Chondrocyte (in vitro differentiated cells): Measurements from ENCODE around the gene TMEM135. TPM values are rescaled to one million over a fixed set of nuclear protein-coding genes. Genes with fewer than 3 reads are reported as not detected.
"Not testable (repeated sequence)": the region's sequence is repeated elsewhere in the genome, so short reads cannot be mapped to it uniquely, and the experiment has no call there.

ENCODE experiments used
- DNase-seq: peaks from one replicate; pipeline ENCODE4 v3.0.0; 2021; ENCODE audit warnings: mixed read lengths, low spot score
- H3K27ac Mint-ChIP-seq: one replicate; pipeline ENCODE4 v1.8.0; 2021; ENCODE audit warnings: mild to moderate bottlenecking, moderate library complexity, mixed read lengths; ENCODE audit not compliant: unreplicated experiment
- H3K27me3 Mint-ChIP-seq: 2 replicates; pipeline ENCODE4 v1.8.0; 2021; ENCODE audit warnings: low read depth, mixed read lengths
- H3K36me3 Mint-ChIP-seq: 2 replicates; pipeline ENCODE4 v1.8.0; 2021; ENCODE audit warnings: low read depth, mixed read lengths
- H3K4me1 Mint-ChIP-seq: 2 replicates; pipeline ENCODE4 v1.8.0; 2021; ENCODE audit warnings: low read depth, mild to moderate bottlenecking, mixed read lengths
- H3K4me3 Mint-ChIP-seq: one replicate; pipeline ENCODE4 v1.8.0; 2021; ENCODE audit warnings: mild to moderate bottlenecking, moderate library complexity, mixed read lengths; ENCODE audit not compliant: unreplicated experiment
- H3K9me3 Mint-ChIP-seq: 2 replicates; pipeline ENCODE4 v1.8.0; 2021; ENCODE audit warnings: low read depth, mixed read lengths
- CTCF ChIP-seq: fragments of 200-600 bp; sonication (generic); IDR thresholded peaks from 2 replicates; pipeline ENCODE4 v1.5.0; 2021; ENCODE audit warnings: antibody characterized with exemption, mild to moderate bottlenecking, moderate library complexity
- total RNA-seq: library from RNA; stranded (reverse); gene quantifications from 3 replicates; pipeline ENCODE4 v1.2.1, GENCODE V29; 2021

TMEM135 gene
- total RNA-seq, 1 donor from 2014 or later: 13.3 TPM

GRCh38 chr11:87150936-87151335 is 113.2 kb downstream of the TMEM135 start:
- no peak overlapping the region for H3K27ac Mint-ChIP-seq
- no peak for TF ChIP-seq CTCF
- no peaks in the 10 kb centered on the region for H3K27me3 Mint-ChIP-seq
- H3K36me3 Mint-ChIP-seq: no peaks in the 10 kb centered on the region
- peaks cover 3% of the 10 kb centered on the region for H3K9me3 Mint-ChIP-seq
- no peak overlapping the region for H3K4me3 Mint-ChIP-seq
- DNase-seq: no peak
- H3K4me1 Mint-ChIP-seq: peaks cover 31% of the 10 kb centered on the region

- peaks cover 3% of the 10 kb centered on the region for H3K9me3 Mint-ChIP-seq
- no peaks in the 10 kb centered on the region for H3K36me3 Mint-ChIP-seq
- no peak overlapping the region for H3K4me3 Mint-ChIP-seq
- no peak for TF ChIP-seq CTCF
- DNase-seq: no peak
- peaks cover 19% of the 10 kb centered on the region for H3K4me1 Mint-ChIP-seq
- no peaks in the 10 kb centered on the region for H3K27me3 Mint-ChIP-seq
- H3K27ac Mint-ChIP-seq: no peak overlapping the region
Measured at GRCh38 chr11:87154246-87154645, 116.5 kb downstream of the TMEM135 start.

DNA sequence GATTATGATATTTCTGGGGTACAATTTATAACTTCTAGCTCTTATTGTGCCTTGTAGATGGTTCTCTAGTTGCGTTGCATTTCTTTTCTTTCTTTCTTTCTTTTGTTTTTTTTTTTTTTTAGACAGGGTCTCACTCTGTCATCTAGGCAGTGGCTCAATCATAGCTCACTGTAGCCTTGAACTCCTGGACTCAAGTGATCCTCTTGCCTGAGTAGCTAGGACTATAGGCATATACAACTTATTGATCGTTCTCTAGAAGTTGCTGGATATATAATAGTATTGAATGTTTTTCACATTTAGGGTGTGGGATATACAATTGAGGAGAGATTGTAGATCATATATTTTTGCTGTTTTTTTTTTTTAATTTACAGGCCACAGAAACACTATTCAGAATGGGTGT is 119.2 kb downstream of the TMEM135 start:
- no peak for DNase-seq
- Mint-ChIP-seq H3K4me3 (no peak overlapping the region), H3K27ac (no peak overlapping the region), H3K4me1 (peaks cover 8% of the 10 kb centered on the region), H3K27me3 (no peaks in the 10 kb centered on the region), H3K36me3 (no peaks in the 10 kb centered on the region), H3K9me3 (peaks cover 3% of the 10 kb centered on the region)
- TF ChIP-seq CTCF: no peak

DNA sequence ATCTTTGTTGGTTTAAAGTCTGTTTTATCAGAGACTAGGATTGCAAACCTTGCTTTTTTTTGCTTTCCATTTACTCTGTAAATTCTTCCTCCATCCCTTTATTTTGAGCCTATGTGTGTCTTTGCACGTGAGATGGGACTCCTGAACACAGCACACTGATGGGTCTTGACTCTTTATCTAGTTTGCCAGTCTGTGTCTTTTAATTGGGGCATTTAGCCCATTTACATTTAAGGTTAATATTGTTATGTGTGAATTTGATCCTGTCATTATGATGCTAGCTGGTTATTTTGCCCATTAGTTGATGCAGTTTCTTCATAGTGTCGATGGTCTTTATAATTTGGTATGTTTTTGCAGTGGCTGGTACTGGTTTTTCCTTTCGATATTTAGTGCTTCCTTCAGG is 131.3 kb downstream of the TMEM135 start:
- not testable (repeated sequence) for DNase-seq, H3K27me3 Mint-ChIP-seq, H3K27ac Mint-ChIP-seq, H3K4me3 Mint-ChIP-seq
- peaks cover 14% of the 10 kb centered on the region for H3K36me3 Mint-ChIP-seq
- peaks cover 42% of the 10 kb centered on the region for H3K9me3 Mint-ChIP-seq
- H3K4me1 Mint-ChIP-seq: peaks cover 12% of the 10 kb centered on the region

DNA sequence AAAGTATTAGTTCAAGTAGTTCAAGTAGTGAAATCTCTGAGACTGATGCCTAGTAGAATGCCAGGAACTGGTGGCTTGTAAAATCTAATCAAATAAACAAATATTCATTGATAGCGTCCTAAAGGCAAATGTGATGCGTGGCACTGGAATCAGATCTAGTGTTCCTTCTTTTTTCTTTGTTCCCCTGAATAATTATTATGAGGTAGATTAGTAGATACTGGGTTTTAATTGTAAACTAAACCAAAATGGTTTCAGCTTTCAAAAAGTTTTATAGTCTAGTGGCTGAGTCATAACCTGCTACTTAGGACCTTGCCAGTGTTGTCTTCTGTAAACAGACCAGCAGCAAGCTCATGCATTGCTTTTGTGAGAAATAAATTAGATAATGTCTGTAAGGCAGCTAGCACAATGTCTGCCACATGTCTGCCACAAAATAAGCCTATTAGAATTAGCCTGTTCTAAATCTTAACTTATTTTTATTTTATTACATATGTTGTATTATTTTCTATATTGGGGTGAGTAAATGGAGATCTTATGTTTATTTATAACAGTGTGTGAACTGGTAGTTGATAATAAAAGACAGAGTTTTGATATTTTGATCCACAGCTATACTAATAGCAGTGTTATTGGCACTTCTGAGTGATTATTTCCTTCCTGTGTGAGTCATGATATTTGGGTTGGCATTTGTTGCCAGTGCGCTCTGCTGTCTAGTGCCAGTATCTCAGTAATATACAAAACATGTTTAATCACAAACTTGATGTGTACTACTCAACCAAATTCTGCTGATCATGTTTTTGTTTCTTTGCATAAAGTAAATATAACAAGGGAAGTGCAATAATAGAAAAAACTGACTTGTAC is 135.7 kb downstream of the TMEM135 start:
- no peaks in the 10 kb centered on the region for H3K27me3 Mint-ChIP-seq
- peaks cover 4% of the 10 kb centered on the region for H3K36me3 Mint-ChIP-seq
- H3K4me1 Mint-ChIP-seq: peaks cover 28% of the 10 kb centered on the region
- no peak for TF ChIP-seq CTCF
- H3K9me3 Mint-ChIP-seq: peaks cover 15% of the 10 kb centered on the region
- no peak overlapping the region for H3K4me3 Mint-ChIP-seq
- no peak overlapping the region for H3K27ac Mint-ChIP-seq
- DNase-seq: no peak

DNA sequence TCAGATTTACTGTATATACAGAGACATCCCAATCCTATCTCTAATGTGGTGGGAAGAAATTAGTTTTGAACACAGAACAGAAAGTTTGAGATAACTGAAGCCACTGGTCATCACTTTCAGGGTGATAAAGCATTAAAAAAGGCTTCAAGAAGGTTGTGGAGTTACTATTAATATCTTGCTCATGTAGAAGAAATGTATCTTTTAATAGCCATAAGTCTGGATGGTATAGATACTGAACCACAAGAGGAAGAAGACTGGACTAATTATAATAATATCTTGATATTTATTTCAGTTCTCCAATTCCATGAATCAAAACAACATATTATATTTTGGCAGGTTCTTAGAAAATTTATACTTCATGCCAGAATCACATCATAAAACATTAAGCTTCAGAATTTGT is 137.1 kb downstream of the TMEM135 start:
- no peak for DNase-seq
- Mint-ChIP-seq H3K36me3 (peaks cover under 1% of the 10 kb centered on the region), H3K9me3 (peaks cover 1% of the 10 kb centered on the region), H3K4me3 (no peak overlapping the region), H3K4me1 (peaks cover 28% of the 10 kb centered on the region), H3K27me3 (no peaks in the 10 kb centered on the region), H3K27ac (no peak overlapping the region)
- TF ChIP-seq CTCF: no peak
